Activated CD8-positive, alpha-beta memory T cell treated with anti-CD3 and anti-CD28 coated beads, Interleukin-2, amount 10 ng/mL, durations not matched to agents 7 days and 5 days (primary cell): ENCODE measurements around the gene EFCAB10. TPM values are rescaled to one million over a fixed set of nuclear protein-coding genes. Genes with fewer than 3 reads are reported as not detected.

Source experiments
- ATAC-seq: fragments of 150-1000 bp; cut with Tn5 transposase; one replicate; pipeline ENCODE4 v1.10.0; 2021; ENCODE audit warnings: moderate library complexity
- CTCF ChIA-PET: fragments of 350-600 bp; sonication (Branson Sonifier 250); formaldehyde crosslinking; loops from one replicate; lab custom pipeline; 2021; ENCODE audit warnings: antibody characterized with exemption; lab: Charles Lee
- DNase-seq: peaks from one replicate; pipeline ENCODE4 v3.0.0-alpha.2; 2020
- H3K27ac Mint-ChIP-seq: one replicate; pipeline ENCODE4 v1.8.0; 2021; ENCODE audit warnings: mild to moderate bottlenecking, mixed read lengths
- H3K27me3 Mint-ChIP-seq: one replicate; pipeline ENCODE4 v1.8.0; 2021; ENCODE audit warnings: mixed read lengths
- H3K36me3 Mint-ChIP-seq: one replicate; pipeline ENCODE4 v1.8.0; 2021; ENCODE audit warnings: mild to moderate bottlenecking, mixed read lengths
- H3K4me1 Mint-ChIP-seq: one replicate; pipeline ENCODE4 v1.8.0; 2021; ENCODE audit warnings: mixed read lengths
- H3K4me3 Mint-ChIP-seq: one replicate; pipeline ENCODE4 v1.8.0; 2021; ENCODE audit warnings: mild to moderate bottlenecking, moderate library complexity, mixed read lengths
- H3K9me3 Mint-ChIP-seq: one replicate; pipeline ENCODE4 v1.8.0; 2022; ENCODE audit warnings: low read depth, mixed read lengths
- total RNA-seq, 2 experiments: library from RNA; stranded (reverse); gene quantifications; one replicate each; pipeline ENCODE4 v1.2.3, GENCODE V29; 2021

EFCAB10 gene
- total RNA-seq, 2 experiments from 2014 or later, result not detected

GRCh38 chr7:105587909-105588635 lies 6.8 kb upstream of the EFCAB10 start:
- CTCF ChIA-PET, result interaction anchor here (1.1 kb wide), 2 partner anchors 9 to 12 kb away, joined by 3 read pairs; no protein-coding TSS in a partner anchor
- peak overlapping the region; percentile 55 for H3K27ac Mint-ChIP-seq
- no peak overlapping the region for H3K4me3 Mint-ChIP-seq
- ATAC-seq (no peak), DNase-seq (peak; percentile 40)
- peaks cover 18% of the 10 kb centered on the region for H3K4me1 Mint-ChIP-seq
- H3K9me3 Mint-ChIP-seq, result no peaks in the 10 kb centered on the region
- no peaks in the 10 kb centered on the region for H3K36me3 Mint-ChIP-seq
- no peaks in the 10 kb centered on the region for H3K27me3 Mint-ChIP-seq

GRCh38 chr7:105585850-105586500 lies 4.7 kb upstream of the EFCAB10 start:
- no peaks in the 10 kb centered on the region for H3K36me3 Mint-ChIP-seq
- no peak overlapping the region for H3K4me3 Mint-ChIP-seq
- DNase-seq (peak; percentile 41), ATAC-seq (no peak)
- H3K9me3 Mint-ChIP-seq, result no peaks in the 10 kb centered on the region
- CTCF ChIA-PET, result interaction anchor here (1.1 to 1.2 kb wide), 2 partner anchors 54 to 702 kb away, joined by 3 read pairs; partner anchors contain the start of gene RINT1
- H3K27ac Mint-ChIP-seq, result no peak overlapping the region
- no peaks in the 10 kb centered on the region for H3K27me3 Mint-ChIP-seq
- H3K4me1 Mint-ChIP-seq, result peaks cover 27% of the 10 kb centered on the region

GRCh38 chr7:105584165-105584564 lies 2.9 kb upstream of the EFCAB10 start:
- no peaks in the 10 kb centered on the region for H3K36me3 Mint-ChIP-seq
- H3K4me3 Mint-ChIP-seq, result no peak overlapping the region
- peaks cover 23% of the 10 kb centered on the region for H3K4me1 Mint-ChIP-seq
- no peak overlapping the region for H3K27ac Mint-ChIP-seq
- ATAC-seq, result no peak
- no peaks in the 10 kb centered on the region for H3K9me3 Mint-ChIP-seq
- CTCF ChIA-PET, result no interaction called here
- no peak for DNase-seq
- H3K27me3 Mint-ChIP-seq, result peaks cover under 1% of the 10 kb centered on the region

- H3K4me1 Mint-ChIP-seq, result peaks cover 16% of the 10 kb centered on the region
- DNase-seq (no peak), ATAC-seq (no peak)
- no peaks in the 10 kb centered on the region for H3K9me3 Mint-ChIP-seq
- CTCF ChIA-PET, result no interaction called here
- no peak overlapping the region for H3K4me3 Mint-ChIP-seq
- no peaks in the 10 kb centered on the region for H3K36me3 Mint-ChIP-seq
- H3K27ac Mint-ChIP-seq, result no peak overlapping the region
- peaks cover 2% of the 10 kb centered on the region for H3K27me3 Mint-ChIP-seq
Observed at GRCh38 chr7:105583061-105583460, 1.8 kb upstream of the EFCAB10 start.

- Mint-ChIP-seq H3K4me1 (peaks cover 9% of the 10 kb centered on the region), H3K9me3 (no peaks in the 10 kb centered on the region), H3K4me3 (no peak overlapping the region), H3K27ac (no peak overlapping the region), H3K27me3 (peaks cover 2% of the 10 kb centered on the region), H3K36me3 (no peaks in the 10 kb centered on the region)
- no peak for ATAC-seq
- CTCF ChIA-PET, result interaction anchor here (1.1 kb wide), 1 partner anchor 9 kb away, joined by 3 read pairs; no protein-coding TSS in a partner anchor
- DNase-seq, result no peak
Observed at GRCh38 chr7:105580022-105580740, 1.1 kb downstream of the EFCAB10 start.

GRCh38 chr7:105578496-105578895 lies 2.8 kb downstream of the EFCAB10 start:
- no peak overlapping the region for H3K27ac Mint-ChIP-seq
- no peaks in the 10 kb centered on the region for H3K36me3 Mint-ChIP-seq
- H3K9me3 Mint-ChIP-seq, result no peaks in the 10 kb centered on the region
- H3K4me1 Mint-ChIP-seq, result peaks cover 9% of the 10 kb centered on the region
- H3K4me3 Mint-ChIP-seq, result no peak overlapping the region
- DNase-seq, result no peak
- peaks cover 2% of the 10 kb centered on the region for H3K27me3 Mint-ChIP-seq
- CTCF ChIA-PET, result interaction anchor here (0.6 kb wide), 1 partner anchor 31 kb away, joined by 3 read pairs; no protein-coding TSS in a partner anchor
- ATAC-seq, result no peak

GRCh38 chr7:105577251-105577650 lies 4.0 kb downstream of the EFCAB10 start:
- no peak overlapping the region for H3K4me3 Mint-ChIP-seq
- DNase-seq, result no peak
- H3K36me3 Mint-ChIP-seq, result no peaks in the 10 kb centered on the region
- peaks cover 2% of the 10 kb centered on the region for H3K27me3 Mint-ChIP-seq
- H3K4me1 Mint-ChIP-seq, result peaks cover 9% of the 10 kb centered on the region
- no peak overlapping the region for H3K27ac Mint-ChIP-seq
- no peak for ATAC-seq
- H3K9me3 Mint-ChIP-seq, result no peaks in the 10 kb centered on the region
- CTCF ChIA-PET, result no interaction called here

GRCh38 chr7:105571891-105572290 lies 9.4 kb downstream of the EFCAB10 start:
- CTCF ChIA-PET, result interaction anchor here (1.0 kb wide), 1 partner anchor 9 kb away, joined by 6 read pairs; the partner anchor contains the start of gene EFCAB10
- H3K27ac Mint-ChIP-seq, result no peak overlapping the region

GRCh38 chr7:105567821-105568220 lies 13.5 kb downstream of the EFCAB10 start:
- no peak for ATAC-seq
- H3K27me3 Mint-ChIP-seq, result no peaks in the 10 kb centered on the region
- CTCF ChIA-PET, result no interaction called here
- no peak overlapping the region for H3K27ac Mint-ChIP-seq
- H3K4me1 Mint-ChIP-seq, result no peaks in the 10 kb centered on the region
- no peak for DNase-seq
- peaks cover 33% of the 10 kb centered on the region for H3K36me3 Mint-ChIP-seq
- H3K4me3 Mint-ChIP-seq, result no peak overlapping the region
- H3K9me3 Mint-ChIP-seq, result no peaks in the 10 kb centered on the region

More at GRCh38 chr7:105571891-105572290, 9.4 kb downstream of the EFCAB10 start:
- no peak for ATAC-seq
- Mint-ChIP-seq H3K4me3 (no peak overlapping the region), H3K36me3 (peaks cover 11% of the 10 kb centered on the region), H3K27me3 (no peaks in the 10 kb centered on the region), H3K4me1 (no peaks in the 10 kb centered on the region), H3K9me3 (no peaks in the 10 kb centered on the region)
- no peak for DNase-seq

GRCh38 chr7:105567024-105567423 lies 14.3 kb downstream of the EFCAB10 start:
- CTCF ChIA-PET, result interaction anchor here (1.0 kb wide), 1 partner anchor 240 kb away, joined by 3 read pairs; no protein-coding TSS in a partner anchor
- H3K4me1 Mint-ChIP-seq, result no peaks in the 10 kb centered on the region
- no peak overlapping the region for H3K27ac Mint-ChIP-seq
- H3K36me3 Mint-ChIP-seq, result peaks cover 35% of the 10 kb centered on the region
- H3K4me3 Mint-ChIP-seq, result no peak overlapping the region
- no peaks in the 10 kb centered on the region for H3K27me3 Mint-ChIP-seq
- no peak for ATAC-seq
- DNase-seq, result no peak
- no peaks in the 10 kb centered on the region for H3K9me3 Mint-ChIP-seq

- CTCF ChIA-PET, result no interaction called here
- Mint-ChIP-seq H3K27me3 (no peaks in the 10 kb centered on the region), H3K9me3 (no peaks in the 10 kb centered on the region), H3K36me3 (peaks cover 36% of the 10 kb centered on the region), H3K27ac (no peak overlapping the region), H3K4me3 (no peak overlapping the region), H3K4me1 (no peaks in the 10 kb centered on the region)
- no peak for DNase-seq
- ATAC-seq, result no peak
Observed at GRCh38 chr7:105565190-105565589, 16.1 kb downstream of the EFCAB10 start.

- H3K36me3 Mint-ChIP-seq, result peaks cover 34% of the 10 kb centered on the region
- CTCF ChIA-PET, result no interaction called here
- no peaks in the 10 kb centered on the region for H3K27me3 Mint-ChIP-seq
- H3K4me3 Mint-ChIP-seq, result no peak overlapping the region
- no peak overlapping the region for H3K27ac Mint-ChIP-seq
- no peaks in the 10 kb centered on the region for H3K4me1 Mint-ChIP-seq
- ATAC-seq, result no peak
- no peak for DNase-seq
- H3K9me3 Mint-ChIP-seq, result no peaks in the 10 kb centered on the region
Observed at GRCh38 chr7:105559926-105560325, 21.4 kb downstream of the EFCAB10 start.

GRCh38 chr7:105538339-105538738 lies 43.0 kb downstream of the EFCAB10 start:
- CTCF ChIA-PET, result no interaction called here
- no peak for DNase-seq
- no peak for ATAC-seq
- Mint-ChIP-seq H3K4me1 (peaks cover 31% of the 10 kb centered on the region), H3K9me3 (no peaks in the 10 kb centered on the region), H3K36me3 (peaks cover 24% of the 10 kb centered on the region), H3K4me3 (no peak overlapping the region), H3K27me3 (no peaks in the 10 kb centered on the region), H3K27ac (no peak overlapping the region)
